Measurements from ENCODE around the gene DLL4.
"Not testable (repeated sequence)": the region's sequence is repeated elsewhere in the genome, so short reads cannot be mapped to it uniquely, and the experiment has no call there.

The DLL4 gene

GRCh38 chr15:40958723-40959122 lies 29.6 kb downstream of the DLL4 start:
- no peak for DNase-seq (ENCODE audit: low read depth)

- no peak for DNase-seq (ENCODE audit: low read depth)
Measured at GRCh38 chr15:40959331-40960141, 30.4 kb downstream of the DLL4 start.

GRCh38 chr15:40960151-40960885 lies 31.2 kb downstream of the DLL4 start:
- no peak for DNase-seq (ENCODE audit: low read depth)

- no peak for DNase-seq (ENCODE audit: low read depth)
Measured at GRCh38 chr15:40960925-40961324, 31.8 kb downstream of the DLL4 start.

- DNase-seq (ENCODE audit: low read depth): not testable (repeated sequence)
Measured at GRCh38 chr15:40961740-40962139, 32.6 kb downstream of the DLL4 start.

DNA sequence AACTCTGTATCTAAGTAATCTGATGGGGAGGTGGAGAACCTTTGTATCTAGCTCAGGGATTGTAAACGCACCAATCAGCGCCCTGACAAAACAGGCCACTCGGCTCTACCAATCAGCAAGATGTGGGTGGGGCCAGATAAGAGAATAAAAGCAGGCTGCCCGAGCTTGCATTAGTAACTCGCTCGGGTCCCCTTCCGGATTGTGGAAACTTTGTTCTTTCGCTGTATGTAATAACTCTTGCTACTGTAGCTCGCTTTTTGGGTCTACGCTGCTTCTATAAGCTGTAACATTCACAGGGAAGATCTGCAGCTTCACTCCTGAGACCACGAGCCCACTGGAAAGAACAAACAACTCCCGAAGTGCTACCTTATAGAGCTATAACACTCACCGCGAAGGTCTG lies 33.2 kb downstream of the DLL4 start:
- not testable (repeated sequence) for DNase-seq (ENCODE audit: low read depth)

- DNase-seq (ENCODE audit: low read depth): no peak
Measured at GRCh38 chr15:40963201-40963600, 34.1 kb downstream of the DLL4 start.

DNA sequence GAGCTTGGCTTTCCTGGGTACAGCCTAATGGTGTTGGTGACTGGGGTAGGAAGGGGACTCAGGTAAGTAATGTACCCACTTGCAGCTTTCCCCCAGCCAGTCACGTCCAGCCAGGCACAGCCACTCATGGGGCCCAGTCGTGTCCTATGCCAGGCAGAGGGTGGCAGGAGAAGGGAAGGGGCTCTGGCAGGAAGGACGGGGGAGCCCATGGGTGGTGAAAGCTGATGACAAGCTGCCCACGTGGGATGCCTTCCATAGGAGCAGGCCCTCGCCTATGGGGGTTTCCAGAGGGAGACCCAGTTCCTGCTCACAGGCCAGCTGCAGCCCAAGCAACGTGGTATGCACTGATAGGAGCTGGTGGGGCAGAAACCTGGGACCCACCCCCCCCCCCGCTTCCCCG lies 34.9 kb downstream of the DLL4 start:
- DNase-seq (ENCODE audit: low read depth): no peak

GRCh38 chr15:40964634-40965033 lies 35.5 kb downstream of the DLL4 start:
- no peak for DNase-seq (ENCODE audit: low read depth)

GRCh38 chr15:40968290-40969085 lies 39.3 kb downstream of the DLL4 start:
- no peak for DNase-seq (ENCODE audit: low read depth)

- no peak for DNase-seq (ENCODE audit: low read depth)
Measured at GRCh38 chr15:40969363-40969762, 40.2 kb downstream of the DLL4 start.

GRCh38 chr15:40974879-40975278 lies 45.7 kb downstream of the DLL4 start:
- DNase-seq (ENCODE audit: low read depth): no peak

DNA sequence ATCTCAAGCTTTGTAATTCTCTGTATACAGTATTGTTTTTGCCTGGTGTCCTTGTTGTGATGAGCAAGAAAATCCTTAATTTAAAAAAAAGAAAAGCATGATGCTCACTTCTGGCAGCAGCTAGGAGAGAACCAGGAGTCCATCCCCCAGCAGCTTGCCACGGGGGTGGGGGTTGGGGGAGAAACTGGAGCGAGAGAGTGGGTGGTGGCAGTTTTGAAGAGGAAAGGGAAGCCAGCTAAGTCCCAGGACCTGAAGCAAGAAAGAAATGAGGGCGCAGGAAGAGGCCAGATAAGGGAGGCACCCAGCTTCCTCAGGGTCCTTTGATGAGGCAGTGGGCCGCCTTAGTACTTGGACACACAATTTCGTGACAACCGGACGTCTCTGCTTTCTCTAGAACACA lies 47.7 kb downstream of the DLL4 start:
- DNase-seq (ENCODE audit: low read depth): no peak

- no peak for DNase-seq (ENCODE audit: low read depth)
Measured at GRCh38 chr15:40978141-40978540, 49.0 kb downstream of the DLL4 start.

- DNase-seq (ENCODE audit: low read depth): no peak
Measured at GRCh38 chr15:40978562-40978961, 49.4 kb downstream of the DLL4 start.

DNA sequence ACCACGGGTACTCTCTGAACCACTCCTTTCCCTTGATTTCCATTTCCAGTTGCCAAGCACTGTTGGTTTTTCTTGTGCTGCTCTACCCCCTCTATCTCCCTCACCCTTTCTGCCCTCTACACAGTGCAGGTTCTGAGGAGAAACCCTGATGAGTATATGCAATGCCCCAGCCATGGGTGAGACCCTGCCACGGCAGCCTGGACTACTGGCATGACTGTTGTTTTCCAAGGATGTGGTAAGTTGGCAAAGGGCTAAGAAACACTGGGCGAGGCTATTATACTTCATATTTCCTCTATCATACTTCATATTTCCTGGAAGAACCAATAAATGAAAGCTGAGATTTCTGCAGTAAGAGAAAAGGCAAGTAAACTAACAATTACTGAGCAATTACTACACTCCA lies 52.0 kb downstream of the DLL4 start:
- no peak for DNase-seq (ENCODE audit: low read depth)

DNA sequence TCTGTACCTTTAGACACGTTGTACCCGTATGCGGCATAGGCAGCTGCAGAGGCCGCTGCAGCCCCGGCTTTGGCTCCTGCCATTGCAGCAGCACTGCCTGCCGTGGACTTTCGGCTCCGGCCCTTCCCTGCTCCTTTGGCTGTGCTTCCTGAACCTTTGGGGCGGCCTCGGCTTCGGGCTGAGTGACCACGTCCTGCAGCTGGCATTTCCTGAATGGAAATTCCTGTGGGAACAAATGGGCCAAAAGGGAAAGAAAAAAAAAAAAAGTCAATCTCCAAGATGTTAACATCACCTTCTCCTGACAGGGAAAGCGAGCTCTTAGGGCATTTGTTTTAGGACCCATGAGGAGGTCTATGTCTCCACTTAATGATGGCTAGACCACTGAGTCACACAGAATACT lies 53.7 kb downstream of the DLL4 start:
- DNase-seq (ENCODE audit: low read depth): peak; percentile 83

- no peak for DNase-seq (ENCODE audit: low read depth)
Measured at GRCh38 chr15:40984406-40984805, 55.3 kb downstream of the DLL4 start.

DNA sequence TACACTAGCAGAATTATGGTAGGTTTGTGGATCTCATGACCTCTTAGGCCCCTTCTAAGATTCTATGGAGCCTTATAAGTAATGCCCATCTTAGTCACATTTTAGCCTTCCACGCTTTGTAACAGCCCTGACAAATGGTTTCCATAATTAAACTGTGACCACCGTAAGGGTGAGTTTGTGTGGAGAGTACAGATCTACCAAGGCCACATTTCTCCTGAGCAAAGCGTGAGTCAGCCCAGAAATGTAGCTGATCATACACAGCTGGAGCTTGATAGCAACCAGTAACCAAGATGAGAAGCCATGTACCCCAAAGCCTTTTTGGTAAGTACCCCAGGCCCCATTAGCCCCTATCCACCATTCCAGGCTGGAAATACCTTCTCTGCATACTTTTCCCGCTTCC lies 55.8 kb downstream of the DLL4 start:
- DNase-seq (ENCODE audit: low read depth): peak; percentile 85

DNA sequence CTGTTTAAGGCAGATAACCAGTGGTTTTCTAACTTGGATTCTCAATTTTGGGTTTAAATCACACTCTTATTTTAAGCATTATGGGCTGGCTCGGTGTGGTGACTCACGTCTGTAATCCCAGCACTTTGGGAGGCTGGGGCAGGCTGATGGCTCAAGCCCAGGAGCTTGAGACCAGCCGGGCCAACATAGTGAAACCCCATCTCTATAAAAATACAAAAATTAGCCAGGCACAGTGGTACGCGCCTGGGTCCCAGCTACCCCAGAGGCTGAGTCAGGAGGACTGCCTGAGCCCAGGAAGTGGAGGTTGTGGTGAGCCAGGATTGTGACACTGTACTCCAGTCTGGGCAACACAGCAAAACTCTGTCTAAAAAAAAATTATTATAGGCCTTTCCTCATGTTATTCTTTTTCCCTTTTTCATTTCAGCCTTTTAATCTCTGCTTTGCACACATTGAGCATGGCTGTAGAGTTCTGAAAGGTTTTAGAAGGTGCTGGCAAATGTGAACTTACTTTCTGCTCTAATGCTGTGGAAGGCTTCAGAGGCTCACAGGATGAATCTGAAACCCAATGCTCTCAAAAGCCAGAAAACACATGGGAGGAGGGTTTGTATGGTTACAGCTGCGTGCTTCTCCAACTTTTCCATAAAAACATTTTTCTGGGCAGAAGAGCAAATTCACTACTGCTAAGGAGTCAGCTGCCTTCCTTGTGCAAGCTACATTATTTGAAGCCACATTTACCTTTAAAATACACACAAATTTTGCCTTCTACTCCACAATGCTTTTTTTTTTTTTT lies 56.6 kb downstream of the DLL4 start:
- no peak for DNase-seq (ENCODE audit: low read depth)

- DNase-seq (ENCODE audit: low read depth): no peak
Measured at GRCh38 chr15:40986820-40987219, 57.7 kb downstream of the DLL4 start.

- DNase-seq (ENCODE audit: low read depth): no peak
Measured at GRCh38 chr15:40988156-40988555, 59.0 kb downstream of the DLL4 start.

All from HS-5 (cell line).